Measurements from ENCODE around the gene GOLGA6A. TPM values are rescaled to one million over a fixed set of nuclear protein-coding genes. Genes with fewer than 3 reads are reported as not detected.
"Not testable (repeated sequence)": the region's sequence is repeated elsewhere in the genome, so short reads cannot be mapped to it uniquely, and the experiment has no call there.

The GOLGA6A gene, protein sequence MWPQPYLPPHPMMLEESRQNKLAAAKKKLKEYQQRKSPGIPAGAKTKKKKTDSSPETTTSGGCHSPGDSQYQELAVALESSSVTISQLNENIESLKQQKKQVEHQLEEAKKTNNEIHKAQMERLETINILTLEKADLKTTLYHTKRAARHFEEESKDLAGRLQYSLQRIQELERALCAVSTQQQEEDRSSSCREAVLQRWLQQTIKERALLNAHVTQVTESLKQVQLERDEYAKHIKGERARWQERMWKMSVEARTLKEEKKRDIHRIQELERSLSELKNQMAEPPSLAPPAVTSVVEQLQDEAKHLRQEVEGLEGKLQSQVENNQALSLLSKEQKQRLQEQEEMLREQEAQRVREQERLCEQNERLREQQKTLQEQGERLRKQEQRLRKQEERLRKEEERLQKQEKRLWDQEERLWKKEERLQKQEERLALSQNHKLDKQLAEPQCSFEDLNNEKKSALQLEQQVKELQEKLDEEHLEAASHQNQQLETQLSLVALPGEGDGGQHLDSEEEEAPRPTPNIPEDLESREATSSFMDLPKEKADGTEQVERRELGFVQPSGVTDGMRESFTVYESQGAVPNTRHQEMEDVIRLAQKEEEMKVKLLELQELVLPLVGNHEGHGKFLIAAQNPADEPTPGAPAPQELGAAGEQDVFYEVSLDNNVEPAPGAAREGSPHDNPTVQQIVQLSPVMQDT
- under 1 TPM; 0.14 to 0.84 TPM for total RNA-seq

- H3K36me3 Mint-ChIP-seq (ENCODE audit: low read depth); H3K4me3 Mint-ChIP-seq; H3K27me3 Mint-ChIP-seq (ENCODE audit: low read depth); intact Hi-C loops (cut with micrococcal nuclease); DNase-seq; H3K27ac Mint-ChIP-seq; CTCF ChIA-PET; H3K4me1 Mint-ChIP-seq (ENCODE audit: low read depth); H3K9me3 Mint-ChIP-seq: not testable (repeated sequence)
Observed at GRCh38 chr15:74082450-74082849, at the start of gene GOLGA6A. Gene GOLGA6A (minus strand): TSS chr15:74082550. CDS start chr15:74082509, 41 bp downstream.

DNA sequence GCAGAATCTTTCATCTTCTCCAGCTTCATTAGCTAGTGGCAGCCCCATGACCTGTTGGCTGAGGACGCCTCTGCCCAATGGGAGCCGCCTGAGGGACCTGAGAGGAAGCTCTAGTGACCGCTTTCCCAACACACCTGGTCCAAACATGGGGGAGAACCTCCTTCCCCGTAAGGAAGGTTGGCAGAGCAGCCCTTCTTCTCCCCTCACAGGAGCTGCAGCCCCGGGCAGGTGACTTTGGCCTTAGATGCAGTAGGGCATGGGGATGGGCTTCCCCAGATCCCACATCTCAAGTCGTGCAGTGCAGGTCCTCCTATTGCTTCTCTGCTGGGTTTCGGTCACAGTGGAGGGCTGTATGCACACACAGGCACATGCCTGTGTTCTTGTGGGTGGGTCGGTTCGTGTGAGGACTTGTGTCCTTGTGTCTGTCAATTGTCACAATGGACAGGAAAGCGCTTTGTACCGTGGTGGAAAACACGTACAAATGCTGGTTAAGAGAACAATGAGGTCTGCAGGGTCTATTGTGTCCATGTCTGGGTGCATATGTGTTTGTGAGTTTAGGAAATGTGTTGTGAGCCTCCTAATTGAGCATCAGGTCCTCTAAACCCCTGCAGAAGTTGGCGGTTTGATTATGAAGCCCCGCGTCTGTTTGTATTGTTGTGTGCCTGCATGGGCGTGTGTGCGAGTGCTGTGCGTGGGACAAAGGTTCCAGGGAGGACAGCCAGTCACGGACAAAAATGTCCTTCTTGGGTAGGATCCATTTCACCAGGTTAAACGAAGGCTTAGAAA lies 49.5 kb upstream of the GOLGA6A start:
- intact Hi-C loops (cut with micrococcal nuclease) = loop anchor here (5.0 kb wide), 1 partner anchor 180 kb away; no protein-coding TSS in a partner anchor
- Mint-ChIP-seq H3K4me3 (no peak overlapping the region), H3K4me1 (ENCODE audit: low read depth) (peaks cover 43% of the 10 kb centered on the region), H3K27me3 (ENCODE audit: low read depth) (peaks cover 85% of the 10 kb centered on the region), H3K27ac (no peak overlapping the region), H3K9me3 (no peaks in the 10 kb centered on the region), H3K36me3 (ENCODE audit: low read depth) (no peaks in the 10 kb centered on the region)
- DNase-seq = no peak
- CTCF ChIA-PET = interaction anchor here (1.0 kb wide), 1 partner anchor 159 kb away, joined by 8 read pairs; no protein-coding TSS in a partner anchor

DNA sequence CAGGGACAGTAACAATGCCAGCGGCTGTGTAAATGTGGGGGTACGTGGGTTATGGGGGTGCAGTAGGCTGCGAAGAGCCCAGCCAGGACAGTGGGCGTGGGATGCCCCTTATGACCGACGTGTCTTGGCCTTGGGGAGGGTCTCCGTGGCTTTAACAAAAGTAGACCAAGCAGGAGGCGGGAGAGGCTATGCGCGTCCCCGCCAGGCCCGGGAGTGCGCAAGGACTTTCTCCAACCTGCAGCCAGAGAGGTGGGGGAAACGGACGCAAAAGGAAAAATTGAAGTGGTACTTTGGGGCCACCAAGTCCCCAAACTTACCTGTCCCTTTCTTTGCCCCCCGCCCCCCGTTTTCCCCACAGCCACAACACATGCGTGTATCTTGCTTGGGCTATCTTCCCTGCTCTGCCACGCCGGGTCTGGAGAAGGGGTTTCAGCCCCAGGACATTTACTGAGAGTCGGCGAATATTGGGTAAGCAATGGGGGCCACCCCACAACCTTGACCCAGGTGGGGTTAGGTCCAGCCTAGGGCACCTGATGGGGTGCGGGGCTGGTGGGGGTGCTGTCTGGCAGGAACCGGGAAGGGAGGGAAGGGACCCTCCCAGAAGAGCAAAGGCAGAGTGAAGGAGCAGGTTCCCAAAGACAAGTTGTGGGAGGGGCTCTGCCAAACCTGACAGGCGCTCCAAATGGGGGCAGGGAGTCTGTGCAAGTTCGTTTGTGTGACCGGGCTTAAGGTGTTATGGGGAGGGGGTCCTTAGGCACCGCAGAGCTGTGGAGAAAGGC lies 48.7 kb upstream of the GOLGA6A start:
- intact Hi-C loops (cut with micrococcal nuclease) = loop anchor here (5.0 kb wide), 1 partner anchor 179 kb away; no protein-coding TSS in a partner anchor
- CTCF ChIA-PET = interaction anchor here (1.6 kb wide), 1 partner anchor 191 kb away, joined by 6 read pairs; no protein-coding TSS in a partner anchor
- no peak for DNase-seq

DNA sequence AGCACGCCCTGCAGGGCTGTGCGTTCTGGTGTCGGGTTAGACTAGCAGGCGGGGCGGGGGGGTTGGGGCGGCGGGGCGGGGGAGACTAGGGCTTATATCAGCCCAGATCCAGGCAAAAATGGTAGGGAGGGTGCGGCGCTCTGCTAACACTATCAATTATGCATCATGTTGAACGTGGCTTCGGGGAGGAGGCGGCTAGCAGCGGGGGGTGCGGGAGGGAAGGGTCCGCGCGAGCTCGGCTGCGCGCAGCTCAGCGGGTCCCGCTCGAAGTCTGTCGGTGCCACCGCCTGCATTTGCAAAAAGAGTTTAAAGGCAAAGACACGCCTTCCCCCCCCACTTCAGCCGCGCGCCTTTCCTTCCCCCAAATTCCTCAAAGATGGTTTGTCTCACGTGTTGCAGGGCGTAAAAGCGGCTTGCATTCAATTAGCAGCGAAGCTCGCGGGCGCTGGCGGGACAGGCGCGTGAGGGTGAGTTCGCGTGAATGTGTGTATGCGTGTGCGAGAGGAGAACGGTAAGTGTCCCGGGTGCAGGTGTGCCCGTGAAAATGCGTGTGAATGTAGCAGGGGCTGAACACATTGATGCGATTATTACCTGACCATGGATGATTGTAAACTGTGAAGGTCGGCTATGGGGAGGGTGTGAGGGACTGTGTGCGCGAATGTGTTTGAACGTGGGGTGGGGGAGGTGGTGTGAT lies 48.0 kb upstream of the GOLGA6A start, which contains the start of gene ISLR2:
Gene ISLR2 (plus strand): TSS at position 432 of the 694 bp plus-strand sequence. CDS start 2,169 bp downstream, outside the sequence.
- peaks cover 77% of the 10 kb centered on the region for H3K27me3 Mint-ChIP-seq (ENCODE audit: low read depth)

More for the DNA sequence above, 48.7 kb upstream of the GOLGA6A start:
- H3K27ac Mint-ChIP-seq = no peak overlapping the region
- H3K36me3 Mint-ChIP-seq (ENCODE audit: low read depth) = no peaks in the 10 kb centered on the region
- no peak overlapping the region for H3K4me3 Mint-ChIP-seq
- H3K4me1 Mint-ChIP-seq (ENCODE audit: low read depth) = peaks cover 39% of the 10 kb centered on the region
- H3K9me3 Mint-ChIP-seq = no peaks in the 10 kb centered on the region
- peaks cover 83% of the 10 kb centered on the region for H3K27me3 Mint-ChIP-seq (ENCODE audit: low read depth)

DNA sequence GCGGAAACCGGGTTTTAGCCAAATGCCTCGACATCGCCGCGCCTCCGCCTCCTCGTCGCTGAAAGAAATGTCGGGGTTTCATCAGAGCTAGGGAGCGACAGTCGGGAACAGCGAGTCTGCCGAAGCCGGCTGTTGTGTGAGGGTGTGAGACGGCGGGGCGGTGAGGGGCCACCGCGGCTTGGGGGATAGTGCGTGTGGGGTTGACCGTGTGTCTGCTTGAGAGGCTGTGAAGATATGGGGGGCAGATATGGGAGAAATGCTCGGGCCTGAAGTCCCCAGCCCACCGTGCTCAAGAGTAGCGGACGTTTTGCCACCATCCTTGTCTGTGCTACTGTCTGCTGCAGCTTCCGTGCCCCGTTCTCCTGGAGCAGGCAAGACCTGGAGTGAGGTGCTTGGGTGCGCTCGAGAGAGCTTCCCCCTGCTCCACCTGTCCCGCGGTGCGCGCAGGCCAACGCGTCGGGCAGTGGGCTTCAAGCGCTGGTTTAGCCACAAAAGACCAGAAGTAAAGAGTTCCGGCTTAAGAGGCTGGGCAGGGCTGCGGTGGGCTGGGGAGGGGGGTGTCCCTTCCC lies 47.3 kb upstream of the GOLGA6A start:
- H3K9me3 Mint-ChIP-seq = no peaks in the 10 kb centered on the region
- no peak for DNase-seq
- no peak overlapping the region for H3K27ac Mint-ChIP-seq
- H3K36me3 Mint-ChIP-seq (ENCODE audit: low read depth) = no peaks in the 10 kb centered on the region
- intact Hi-C loops (cut with micrococcal nuclease) = loop anchor here (5.0 to 10.0 kb wide), 2 partner anchors 155 to 177 kb away; no protein-coding TSS in a partner anchor
- H3K4me1 Mint-ChIP-seq (ENCODE audit: low read depth) = peaks cover 31% of the 10 kb centered on the region
- peaks cover 73% of the 10 kb centered on the region for H3K27me3 Mint-ChIP-seq (ENCODE audit: low read depth)
- no peak overlapping the region for H3K4me3 Mint-ChIP-seq
- CTCF ChIA-PET = interaction anchor here (0.6 to 2.2 kb wide), 4 partner anchors 10 to 202 kb away, joined by 3 to 12 read pairs (median 4); no protein-coding TSS in a partner anchor

More for the DNA sequence above, 48.0 kb upstream of the GOLGA6A start, which contains the start of gene ISLR2:
- Mint-ChIP-seq H3K27ac (no peak within 1 kb of the TSS), H3K9me3 (no peaks in the 10 kb centered on the region), H3K4me3 (no peak within 1 kb of the TSS), H3K4me1 (ENCODE audit: low read depth) (peaks cover 37% of the 10 kb centered on the region), H3K36me3 (ENCODE audit: low read depth) (no peaks in the 10 kb centered on the region)
- CTCF ChIA-PET = interaction anchor here (1.6 kb wide), 1 partner anchor 192 kb away, joined by 6 read pairs; no protein-coding TSS in a partner anchor
- DNase-seq = no peak
- intact Hi-C loops (cut with micrococcal nuclease) = loop anchor here (5.0 kb wide), 1 partner anchor 178 kb away; no protein-coding TSS in a partner anchor

DNA sequence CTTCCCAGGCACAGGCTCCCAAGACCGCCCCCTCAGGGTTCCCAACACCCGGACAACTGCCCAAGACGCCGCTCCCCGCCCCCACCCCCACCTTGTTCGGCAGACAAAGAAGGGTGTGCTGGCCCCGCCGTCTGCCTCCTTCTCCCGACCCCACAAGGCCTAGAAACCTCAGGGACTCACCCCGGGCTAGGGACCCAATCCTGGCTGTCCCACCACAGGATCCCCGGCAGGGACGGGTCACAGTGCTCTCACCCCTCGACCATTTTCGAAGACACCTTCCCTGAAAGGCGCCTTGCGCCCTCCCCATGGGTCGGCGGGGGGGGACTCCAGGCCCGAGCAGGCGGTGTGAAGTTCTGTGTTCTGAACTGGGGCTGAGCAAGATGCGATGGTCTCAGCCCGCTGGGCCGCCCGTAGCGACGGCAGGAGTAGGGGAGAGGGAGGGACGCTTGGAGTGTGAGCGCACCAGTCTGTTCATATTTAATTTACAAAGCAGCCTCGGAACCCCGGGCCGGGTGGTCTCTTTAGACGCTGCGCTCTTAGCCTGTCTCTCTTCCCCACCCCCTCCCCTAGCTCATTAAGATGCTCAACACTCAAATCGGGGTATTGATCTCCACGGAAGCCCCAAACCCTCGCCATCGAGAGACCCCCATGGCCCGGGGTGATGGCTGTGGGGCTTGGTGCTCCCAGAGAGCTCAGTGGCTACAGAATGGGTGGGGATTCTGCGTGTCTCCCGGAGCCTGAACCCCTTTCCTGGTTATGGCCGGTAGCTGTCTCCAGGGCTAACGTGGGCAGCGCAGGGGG lies 46.6 kb upstream of the GOLGA6A start:
- intact Hi-C loops (cut with micrococcal nuclease) = loop anchor here (10.0 kb wide), 1 partner anchor 154 kb away; no protein-coding TSS in a partner anchor
- no peak for DNase-seq
- Mint-ChIP-seq H3K27ac (no peak overlapping the region), H3K27me3 (ENCODE audit: low read depth) (peaks cover 68% of the 10 kb centered on the region), H3K36me3 (ENCODE audit: low read depth) (no peaks in the 10 kb centered on the region), H3K4me1 (ENCODE audit: low read depth) (peaks cover 28% of the 10 kb centered on the region), H3K9me3 (no peaks in the 10 kb centered on the region), H3K4me3 (no peak overlapping the region)
- CTCF ChIA-PET = interaction anchor here (0.6 to 2.2 kb wide), 10 partner anchors 10 to 201 kb away, joined by 3 to 12 read pairs (median 4); no protein-coding TSS in a partner anchor

DNA sequence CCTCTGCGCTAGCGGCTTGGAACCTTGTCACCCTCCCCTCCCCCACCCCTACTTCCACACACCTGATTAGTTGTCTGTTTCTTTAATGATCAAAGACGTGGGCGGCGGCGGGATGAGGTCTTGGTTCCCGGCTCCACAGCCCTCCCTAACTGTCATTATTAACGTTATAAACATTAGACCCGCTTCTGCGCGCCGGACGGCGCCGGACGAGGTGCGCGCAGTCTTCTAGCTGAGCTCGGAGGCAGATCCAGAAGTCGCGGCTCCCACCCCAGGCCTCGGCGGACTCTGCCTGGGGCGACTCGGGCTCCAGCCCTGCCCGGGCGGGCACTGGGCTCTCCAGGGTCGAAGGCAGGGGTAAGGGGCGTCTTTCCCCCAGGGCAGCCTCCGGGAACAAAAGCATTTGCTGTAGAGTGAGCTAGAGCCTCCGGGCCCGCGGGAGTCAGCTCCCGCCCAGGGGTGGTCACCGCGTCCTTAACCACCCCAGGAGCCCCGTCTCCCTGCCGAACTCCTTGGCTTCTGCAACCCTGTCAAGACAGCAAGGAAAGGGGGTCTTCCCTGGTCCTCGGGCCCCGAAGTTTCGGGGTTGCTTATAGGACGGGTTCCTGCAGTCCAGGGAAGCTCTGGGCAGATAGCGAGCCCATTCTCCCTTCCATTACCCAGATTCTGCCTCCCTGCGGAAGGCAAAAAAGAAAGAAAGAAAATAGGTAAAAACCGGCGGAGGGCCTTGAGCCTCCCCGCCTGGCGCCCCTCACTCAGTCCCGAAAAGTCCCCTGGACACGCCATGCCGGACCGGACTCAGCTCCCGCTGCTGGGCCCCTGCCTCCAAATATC lies 45.8 kb upstream of the GOLGA6A start:
- peak overlapping the region; percentile 15 for H3K4me3 Mint-ChIP-seq
- H3K27ac Mint-ChIP-seq = no peak overlapping the region
- CTCF ChIA-PET = interaction anchor here (0.7 to 2.2 kb wide), 10 partner anchors 11 to 194 kb away, joined by 3 to 12 read pairs (median 4); no protein-coding TSS in a partner anchor
- peaks cover 61% of the 10 kb centered on the region for H3K27me3 Mint-ChIP-seq (ENCODE audit: low read depth)
- H3K4me1 Mint-ChIP-seq (ENCODE audit: low read depth) = peaks cover 28% of the 10 kb centered on the region
- intact Hi-C loops (cut with micrococcal nuclease) = loop anchor here (1.0 to 10.0 kb wide), 3 partner anchors 153 to 194 kb away; no protein-coding TSS in a partner anchor
- no peaks in the 10 kb centered on the region for H3K36me3 Mint-ChIP-seq (ENCODE audit: low read depth)
- DNase-seq = no peak
- H3K9me3 Mint-ChIP-seq = no peaks in the 10 kb centered on the region

GRCh38 chr15:74127255-74127953 lies 45.1 kb upstream of the GOLGA6A start:
- Mint-ChIP-seq H3K36me3 (ENCODE audit: low read depth) (no peaks in the 10 kb centered on the region), H3K27ac (no peak overlapping the region), H3K27me3 (ENCODE audit: low read depth) (peaks cover 57% of the 10 kb centered on the region), H3K4me1 (ENCODE audit: low read depth) (peaks cover 26% of the 10 kb centered on the region), H3K4me3 (peak overlapping the region; percentile 15), H3K9me3 (no peaks in the 10 kb centered on the region)
- CTCF ChIA-PET = interaction anchor here (0.9 to 2.2 kb wide), 5 partner anchors 11 to 195 kb away, joined by 3 to 12 read pairs (median 6); no protein-coding TSS in a partner anchor
- DNase-seq = peak; percentile 90
- intact Hi-C loops (cut with micrococcal nuclease) = loop anchor here (1.0 to 10.0 kb wide), 3 partner anchors 153 to 195 kb away; no protein-coding TSS in a partner anchor
